H9 (cell line): Measurements from ENCODE around the gene SHH. TPM values are rescaled to one million over a fixed set of nuclear protein-coding genes. Genes with fewer than 3 reads are reported as not detected.

Experiments
- DNase-seq: peaks from one replicate; pipeline ENCODE4 v3.0.0-alpha.2; 2017
- H2AFZ ChIP-seq: one replicate; pipeline ENCODE4 v1.6.1; 2013; ENCODE audit warnings: mild to moderate bottlenecking, low read length, control low read depth, moderate library complexity
- H2AK5ac ChIP-seq: 2 replicates; pipeline ENCODE4 v1.6.1; 2013; ENCODE audit warnings: low read length, control low read depth, mixed read lengths; ENCODE audit not compliant: insufficient read length
- H2BK120ac ChIP-seq: one replicate; pipeline ENCODE4 v1.6.1; 2013; ENCODE audit warnings: low read depth, mild to moderate bottlenecking, low read length, control low read depth, inconsistent platforms; ENCODE audit not compliant: poor library complexity, severe bottlenecking
- H2BK12ac ChIP-seq: 2 replicates; pipeline ENCODE4 v1.6.1; 2013; ENCODE audit warnings: low read length, control low read depth, mixed read lengths, low read depth; ENCODE audit not compliant: insufficient read length
- H2BK15ac ChIP-seq: 2 replicates; pipeline ENCODE4 v1.6.1; 2013; ENCODE audit warnings: low read depth, low read length, control low read depth
- H2BK20ac ChIP-seq: one replicate; pipeline ENCODE4 v1.6.1; 2013; ENCODE audit warnings: low read depth, mild to moderate bottlenecking, low read length, control low read depth, inconsistent platforms; ENCODE audit not compliant: poor library complexity, severe bottlenecking
- H2BK5ac ChIP-seq: 2 replicates; pipeline ENCODE4 v1.6.1; 2013; ENCODE audit warnings: low read length, control low read depth, mixed read lengths; ENCODE audit not compliant: insufficient read length
- H3K14ac ChIP-seq: 2 replicates; pipeline ENCODE4 v1.6.1; 2013; ENCODE audit warnings: low read length, control low read depth; ENCODE audit not compliant: insufficient read depth
- H3K18ac ChIP-seq: 2 replicates; pipeline ENCODE4 v1.6.1; 2013; ENCODE audit warnings: low read depth, mild to moderate bottlenecking, mixed read lengths, low read length, control low read depth; ENCODE audit not compliant: insufficient read length
- H3K23ac ChIP-seq: 2 replicates; pipeline ENCODE4 v1.6.1; 2013; ENCODE audit warnings: low read length, control low read depth, mixed read lengths, low read depth; ENCODE audit not compliant: insufficient read length
- H3K23me2 ChIP-seq: 2 replicates; pipeline ENCODE4 v1.6.1; 2013; ENCODE audit warnings: low read depth, mild to moderate bottlenecking, mixed read lengths, low read length, control low read depth; ENCODE audit not compliant: insufficient read length, poor library complexity, severe bottlenecking
- H3K27ac ChIP-seq: 2 replicates; pipeline ENCODE4 v1.5.1; 2013; ENCODE audit warnings: low read length, control low read depth, mixed read lengths, low read depth; ENCODE audit not compliant: insufficient read length
- H3K27me3 ChIP-seq: 2 replicates; pipeline ENCODE4 v1.6.1; 2013; ENCODE audit warnings: low read length, control low read depth, inconsistent platforms; ENCODE audit not compliant: insufficient read depth
- H3K4ac ChIP-seq: 2 replicates; pipeline ENCODE4 v1.6.1; 2013; ENCODE audit warnings: low read depth, mild to moderate bottlenecking, control low read depth, inconsistent platforms, low read length, moderate library complexity
- H3K4me1 ChIP-seq: 2 replicates; pipeline ENCODE4 v1.6.1; 2013; ENCODE audit warnings: low read length, control low read depth, inconsistent platforms; ENCODE audit not compliant: insufficient read depth
- H3K4me2 ChIP-seq: 2 replicates; pipeline ENCODE4 v1.6.1; 2013; ENCODE audit warnings: low read length, control low read depth, mixed read lengths; ENCODE audit not compliant: insufficient read length, insufficient read depth
- H3K56ac ChIP-seq: 2 replicates; pipeline ENCODE4 v1.6.1; 2013; ENCODE audit warnings: low read depth, mild to moderate bottlenecking, mixed read lengths, low read length, control low read depth; ENCODE audit not compliant: insufficient read length
- H3K79me1 ChIP-seq: 2 replicates; pipeline ENCODE4 v1.6.1; 2013; ENCODE audit warnings: low read depth, mild to moderate bottlenecking, moderate library complexity, low read length, control low read depth, inconsistent platforms; ENCODE audit not compliant: insufficient read depth, poor library complexity, severe bottlenecking
- H3K79me2 ChIP-seq: 2 replicates; pipeline ENCODE4 v1.6.1; 2013; ENCODE audit warnings: low read length, control low read depth, inconsistent platforms; ENCODE audit not compliant: insufficient read depth
- H3K9ac ChIP-seq: 2 replicates; pipeline ENCODE4 v1.6.1; 2013; ENCODE audit warnings: low read length, control low read depth, mixed read lengths; ENCODE audit not compliant: insufficient read length; ENCODE audit errors: extremely low read depth
- H3K9me3 ChIP-seq: one replicate; pipeline ENCODE4 v1.6.1; 2013; ENCODE audit warnings: low read depth, low read length, inconsistent platforms; ENCODE audit not compliant: control insufficient read depth
- H3T11ph ChIP-seq: one replicate; pipeline ENCODE4 v1.6.1; 2013; ENCODE audit warnings: mild to moderate bottlenecking, low read length, control low read depth, inconsistent platforms
- H4K20me1 ChIP-seq: one replicate; pipeline ENCODE4 v1.6.1; 2013; ENCODE audit not compliant: control insufficient read depth, insufficient read length, insufficient read depth
- H4K5ac ChIP-seq: 2 replicates; pipeline ENCODE4 v1.6.1; 2013; ENCODE audit warnings: low read depth, mild to moderate bottlenecking, mixed read lengths, low read length, control low read depth; ENCODE audit not compliant: insufficient read length
- H4K8ac ChIP-seq: replicated peaks from 2 replicates; pipeline ENCODE4 v1.6.1; 2013; ENCODE audit warnings: low read length, control low read depth, mixed read lengths, low read depth; ENCODE audit not compliant: insufficient read length
- H4K91ac ChIP-seq: 2 replicates; pipeline ENCODE4 v1.6.1; 2013; ENCODE audit warnings: low read depth, mild to moderate bottlenecking, moderate library complexity, mixed read lengths, low read length, control low read depth; ENCODE audit not compliant: insufficient read length
- H3K27ac Mint-ChIP-seq, 3 experiments: 2 replicates in 2 of 3; 3 replicates in 1 of 3; pipeline ENCODE4 v1.8.0; 2020 to 2021; ENCODE audit warnings: mixed read lengths in 3 of 3, mild to moderate bottlenecking in 1 of 3, moderate library complexity in 1 of 3
- H3K27me3 Mint-ChIP-seq: 2 replicates; pipeline ENCODE4 v1.8.0; 2021; ENCODE audit warnings: low read depth, mild to moderate bottlenecking, moderate library complexity, mixed read lengths
- H3K36me3 Mint-ChIP-seq, 3 experiments: 2 replicates in 2 of 3; 3 replicates in 1 of 3; pipeline ENCODE4 v1.8.0; 2020 to 2021; ENCODE audit warnings: low read depth in 3 of 3, mixed read lengths in 3 of 3; ENCODE audit not compliant: insufficient read depth in 1 of 3
- H3K4me1 Mint-ChIP-seq, 2 experiments: 2 replicates each; pipeline ENCODE4 v1.8.0; 2020; ENCODE audit warnings: mixed read lengths in 2 of 2
- H3K4me3 Mint-ChIP-seq, 2 experiments: 2 replicates in 1 of 2; 3 replicates in 1 of 2; pipeline ENCODE4 v1.8.0; 2020 to 2021; ENCODE audit warnings: mild to moderate bottlenecking in 2 of 2, mixed read lengths in 2 of 2, moderate library complexity in 1 of 2
- H3K9me3 Mint-ChIP-seq, 2 experiments: 2 replicates in 1 of 2; 3 replicates in 1 of 2; pipeline ENCODE4 v1.8.0; 2020; ENCODE audit warnings: mild to moderate bottlenecking in 2 of 2, mixed read lengths in 2 of 2, moderate library complexity in 1 of 2
- WGBS: extraction: QIAGEN DNeasy Blood & Tissue Kit; methylation state at CpG from one replicate; pipeline ENCODE4 v1.1.7; 2013; ENCODE audit warnings: missing lambda C conversion rate, low lambda C conversion rate, mixed read lengths; ENCODE audit not compliant: insufficient read length; ENCODE audit errors: extremely low coverage; 5-methylcytosine and 5-hydroxymethylcytosine counted together
- total RNA-seq: library from RNA; stranded (reverse); gene quantifications from 2 replicates; pipeline ENCODE4 v1.2.1, GENCODE V29; 2021
- TF ChIP-seq, protein P1 (sequence below): fragments of 200-600 bp; sonication (generic); conservative IDR thresholded peaks from 3 replicates; pipeline ENCODE4 v1.8.0; 2021; ENCODE audit warnings: antibody characterized with exemption, mild to moderate bottlenecking

The SHH gene
- total RNA-seq, 1 experiment from 2014 or later: 0.07 TPM

DNA sequence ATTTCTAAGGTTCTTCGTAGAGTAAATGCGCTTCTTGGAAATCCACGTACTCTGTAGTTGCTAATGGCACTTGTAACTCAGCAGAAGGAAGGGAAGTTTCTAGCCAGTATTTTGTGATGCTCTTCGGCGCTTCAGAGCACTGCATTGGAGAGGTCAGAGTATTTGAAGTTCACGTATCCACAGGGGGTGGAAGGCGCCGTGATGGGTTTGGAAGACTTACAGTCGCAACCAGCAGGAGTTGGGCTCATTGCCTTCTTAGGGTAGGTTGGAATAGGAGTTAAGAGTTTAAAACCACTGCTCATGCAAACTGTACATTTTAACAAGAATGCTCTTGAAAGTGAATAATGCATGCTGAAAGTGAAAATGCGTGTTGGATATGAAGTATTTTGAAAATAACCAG lies 49.1 kb downstream of the SHH start:
- Histone ChIP-seq H3K79me1 (no peaks in the 10 kb centered on the region), H3K27ac (no peak overlapping the region), H3K27me3 (no peaks in the 10 kb centered on the region), H3K4ac (no peak overlapping the region), H3K23me2 (no peaks in the 10 kb centered on the region), H3K4me1 (no peaks in the 10 kb centered on the region; the same call in 1 of the 2 replicates), H3K14ac (no peak overlapping the region), H3K9me3 (no peaks in the 10 kb centered on the region), H3K4me2 (no peak overlapping the region), H3K56ac (no peak overlapping the region), H2AK5ac (no peak overlapping the region), H3K79me2 (peaks cover 4% of the 10 kb centered on the region; the same call in 1 of the 2 replicates), H4K91ac (no peak overlapping the region), H3T11ph (no peak overlapping the region), H4K8ac (no peak overlapping the region), H3K18ac (no peak overlapping the region), H2BK15ac (no peak overlapping the region), H4K20me1 (no peaks in the 10 kb centered on the region), H2BK120ac (no peak overlapping the region), H3K23ac (no peak overlapping the region), H3K9ac (no peak overlapping the region), H2BK20ac (no peak overlapping the region), H2BK5ac (no peak overlapping the region), H2AFZ (no peak overlapping the region), H2BK12ac (no peak overlapping the region), H4K5ac (no peak overlapping the region)
- WGBS: 100% methylated on average over 1 of the region's 10 CpGs
- peaks cover 39 to 47% of the 10 kb centered on the region in 2 experiments for H3K4me1 Mint-ChIP-seq
- H3K36me3 Mint-ChIP-seq: peaks cover 15 to 45% (median 41%) of the 10 kb centered on the region in 3 experiments; a peak in 6 of 7 replicates
- H3K4me3 Mint-ChIP-seq: no peak overlapping the region
- no peaks in the 10 kb centered on the region for H3K27me3 Mint-ChIP-seq
- no peak for DNase-seq
- no peaks in the 10 kb centered on the region for H3K9me3 Mint-ChIP-seq
- TF ChIP-seq, protein P1, sequence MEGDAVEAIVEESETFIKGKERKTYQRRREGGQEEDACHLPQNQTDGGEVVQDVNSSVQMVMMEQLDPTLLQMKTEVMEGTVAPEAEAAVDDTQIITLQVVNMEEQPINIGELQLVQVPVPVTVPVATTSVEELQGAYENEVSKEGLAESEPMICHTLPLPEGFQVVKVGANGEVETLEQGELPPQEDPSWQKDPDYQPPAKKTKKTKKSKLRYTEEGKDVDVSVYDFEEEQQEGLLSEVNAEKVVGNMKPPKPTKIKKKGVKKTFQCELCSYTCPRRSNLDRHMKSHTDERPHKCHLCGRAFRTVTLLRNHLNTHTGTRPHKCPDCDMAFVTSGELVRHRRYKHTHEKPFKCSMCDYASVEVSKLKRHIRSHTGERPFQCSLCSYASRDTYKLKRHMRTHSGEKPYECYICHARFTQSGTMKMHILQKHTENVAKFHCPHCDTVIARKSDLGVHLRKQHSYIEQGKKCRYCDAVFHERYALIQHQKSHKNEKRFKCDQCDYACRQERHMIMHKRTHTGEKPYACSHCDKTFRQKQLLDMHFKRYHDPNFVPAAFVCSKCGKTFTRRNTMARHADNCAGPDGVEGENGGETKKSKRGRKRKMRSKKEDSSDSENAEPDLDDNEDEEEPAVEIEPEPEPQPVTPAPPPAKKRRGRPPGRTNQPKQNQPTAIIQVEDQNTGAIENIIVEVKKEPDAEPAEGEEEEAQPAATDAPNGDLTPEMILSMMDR: no peak
- no peak overlapping the region; a peak in 1 of 7 replicates for H3K27ac Mint-ChIP-seq
